ENCODE results near the gene KRTCAP2.
"Not testable (repeated sequence)": the region's sequence is repeated elsewhere in the genome, so short reads cannot be mapped to it uniquely, and the experiment has no call there.

KRTCAP2 gene

DNA sequence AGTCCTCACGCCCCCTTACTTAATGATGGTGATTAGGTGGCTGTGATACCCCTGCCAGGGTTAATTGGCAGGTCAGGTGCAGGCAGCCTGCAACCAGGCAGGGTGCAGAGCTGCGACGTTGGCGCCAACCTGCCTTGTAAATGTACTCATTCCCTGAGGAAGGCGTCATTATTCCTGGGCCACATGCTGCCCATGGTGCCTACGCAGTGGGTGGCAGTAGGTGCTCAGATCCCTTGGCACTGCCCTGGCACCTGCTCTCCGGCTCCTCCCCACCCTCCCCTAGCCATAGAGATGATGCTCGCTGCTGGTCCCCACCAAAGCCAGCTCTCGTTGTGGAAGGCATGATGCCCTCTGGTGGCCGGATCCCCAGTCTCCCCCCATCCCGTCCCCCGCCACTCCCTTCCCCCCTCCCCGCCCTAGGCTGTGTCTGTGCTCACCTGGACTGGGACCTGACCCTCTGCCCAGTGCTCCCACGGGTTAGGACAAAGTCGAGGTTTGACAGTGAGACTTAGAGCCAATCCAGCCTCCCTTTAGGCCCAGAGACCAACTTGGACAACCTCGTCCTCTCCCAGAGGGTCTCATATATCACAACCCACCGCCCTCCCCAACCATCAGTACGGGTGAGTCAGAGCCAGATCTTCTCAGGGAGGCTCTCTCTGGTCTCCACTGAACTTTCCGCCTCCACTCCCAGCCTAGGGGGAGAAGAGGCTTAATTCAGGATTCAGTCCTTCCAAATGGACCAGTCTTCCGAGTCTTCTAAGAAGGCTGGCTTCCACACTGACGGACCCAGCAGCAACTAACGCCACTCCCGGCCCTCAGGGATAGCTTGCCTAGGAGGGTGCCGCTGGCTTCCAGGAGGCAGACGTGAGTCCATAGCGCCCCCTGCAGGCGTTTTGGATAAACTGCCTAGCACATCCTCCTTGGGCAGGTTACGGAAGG is 5.7 kb downstream of the KRTCAP2 start:
- DNase-seq = peak; percentile 84

DNA sequence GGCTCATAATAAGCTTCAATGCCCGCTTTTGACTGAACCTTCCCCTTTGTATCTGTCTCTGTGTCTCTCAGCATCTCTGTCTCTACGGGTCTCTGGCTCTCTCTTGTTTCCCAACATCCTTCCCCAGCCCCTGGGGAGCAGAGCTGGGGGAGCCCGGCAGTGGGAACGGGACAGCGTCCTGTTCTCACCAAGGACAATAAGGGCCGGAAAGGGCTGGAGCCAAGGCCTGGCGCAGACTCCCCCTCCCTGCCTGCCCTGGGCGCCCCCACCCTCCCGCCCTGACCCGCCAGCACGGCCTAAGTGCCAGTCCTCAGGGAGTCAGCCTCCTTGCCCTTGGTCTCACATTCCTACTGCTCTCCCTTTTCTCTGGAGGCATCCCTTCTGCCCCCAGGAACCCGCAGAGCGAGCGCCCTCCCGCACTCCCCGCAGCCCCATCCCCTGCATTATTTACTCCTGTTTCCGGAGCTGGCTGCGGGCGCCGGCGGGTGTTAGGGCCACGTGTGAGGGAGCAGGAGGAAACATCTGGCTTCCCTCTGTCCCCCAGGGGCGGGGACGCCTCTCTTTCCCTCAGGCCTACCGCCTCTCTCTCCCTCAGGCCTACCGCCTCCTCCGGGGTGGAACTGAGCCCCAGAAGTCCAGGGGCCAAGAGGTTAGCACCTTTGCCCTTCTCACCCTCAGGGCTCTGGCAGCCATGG is 6.5 kb downstream of the KRTCAP2 start:
- DNase-seq = no peak

DNA sequence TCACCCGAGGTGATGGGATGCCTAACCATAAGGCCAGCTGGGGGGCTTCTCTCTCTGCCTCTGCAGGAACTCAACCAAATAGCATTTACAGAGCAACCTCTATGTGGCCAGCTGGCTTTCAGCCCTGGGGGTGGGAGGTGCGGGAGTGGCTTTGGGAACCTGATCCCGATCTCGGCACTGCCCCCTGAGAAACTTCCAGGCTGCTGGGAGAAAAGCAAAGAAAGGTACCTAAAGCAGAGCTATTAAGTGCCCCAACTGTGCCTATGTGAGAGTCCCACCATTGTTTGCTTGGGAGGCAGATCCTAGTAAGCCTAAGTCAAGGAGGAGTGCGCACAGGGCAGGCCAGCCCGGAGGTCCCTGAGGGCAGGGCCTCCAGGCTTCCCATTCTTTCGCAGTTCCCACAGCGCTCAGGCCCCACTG is 7.0 kb downstream of the KRTCAP2 start:
- DNase-seq = no peak

DNA sequence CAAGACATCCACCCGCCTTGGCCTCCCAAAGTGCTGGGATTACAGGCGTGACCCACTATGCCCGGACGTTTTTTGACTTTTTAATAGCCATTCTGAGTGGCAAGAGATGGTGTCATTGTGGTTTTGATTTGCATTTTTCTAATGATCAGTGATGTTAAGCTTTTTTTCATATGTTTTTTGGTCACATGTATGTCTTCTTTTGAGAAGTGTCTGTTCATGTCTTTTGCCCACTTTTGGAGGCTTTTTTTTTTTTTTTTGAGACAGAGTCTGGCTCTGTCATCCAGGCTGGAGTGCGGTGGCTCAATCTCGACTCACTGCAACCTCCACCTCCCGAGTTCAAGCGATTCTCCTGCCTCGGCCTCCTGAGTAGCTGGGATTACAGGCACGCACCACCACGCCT is 8.5 kb downstream of the KRTCAP2 start:
- DNase-seq = not testable (repeated sequence)

DNA sequence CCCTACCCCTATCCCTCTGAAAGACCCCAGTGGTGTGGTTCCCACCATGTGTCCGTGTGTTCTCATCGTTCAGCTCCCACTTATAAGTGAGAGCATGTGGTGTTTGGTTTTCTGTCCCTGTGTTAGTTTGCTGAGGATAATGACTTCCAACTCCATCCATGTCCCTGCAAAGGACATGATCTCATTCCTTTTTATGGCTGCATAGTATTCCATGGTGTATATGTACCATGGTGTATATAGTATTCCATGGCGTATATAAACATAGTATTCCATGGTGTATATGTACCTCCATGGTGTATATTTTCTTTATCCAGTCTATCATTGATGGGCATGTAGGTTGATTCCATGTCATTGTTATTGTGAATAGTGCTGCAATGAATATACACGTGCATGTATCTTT is 9.3 kb downstream of the KRTCAP2 start:
- DNase-seq = not testable (repeated sequence)

DNA sequence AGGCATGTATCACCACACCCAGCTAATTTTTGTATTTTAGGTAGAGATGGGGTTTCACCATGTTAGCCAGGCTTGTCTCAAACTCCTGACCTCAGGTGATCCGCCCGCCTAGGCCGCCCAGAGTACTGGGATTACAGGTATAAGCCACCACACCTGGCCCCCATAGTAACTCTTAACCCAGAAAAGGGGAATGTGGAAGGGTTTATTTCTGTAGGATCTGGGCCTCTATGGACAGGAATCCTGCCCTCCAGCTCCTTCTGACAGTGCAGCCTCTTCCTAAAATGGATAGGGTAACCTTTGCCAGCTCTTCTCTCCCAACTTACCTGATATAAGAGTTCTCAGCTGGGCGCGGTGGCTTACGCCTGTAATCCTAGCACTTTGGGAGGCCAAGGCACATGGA is 10.5 kb downstream of the KRTCAP2 start:
- DNase-seq = not testable (repeated sequence)

DNA sequence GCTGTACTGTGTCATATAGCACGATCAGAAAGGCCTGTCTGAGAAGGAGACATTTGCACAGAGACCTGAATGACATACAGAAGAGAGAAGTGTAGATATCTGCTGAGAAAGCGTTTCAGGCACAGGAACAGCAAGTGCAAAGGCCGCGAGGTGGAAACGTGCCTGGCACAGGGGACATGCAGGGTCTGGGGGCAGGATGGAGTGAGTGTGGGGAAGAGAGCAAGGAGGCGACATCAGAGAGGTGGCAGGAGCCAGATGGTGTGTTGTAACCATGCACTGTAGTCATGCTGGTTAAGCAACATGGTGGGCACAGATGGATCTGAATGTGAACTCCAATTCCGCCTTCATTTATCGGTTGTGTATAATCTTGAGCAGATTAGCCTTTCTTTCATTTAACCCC is 13.0 kb downstream of the KRTCAP2 start:
- no peak for DNase-seq

DNA sequence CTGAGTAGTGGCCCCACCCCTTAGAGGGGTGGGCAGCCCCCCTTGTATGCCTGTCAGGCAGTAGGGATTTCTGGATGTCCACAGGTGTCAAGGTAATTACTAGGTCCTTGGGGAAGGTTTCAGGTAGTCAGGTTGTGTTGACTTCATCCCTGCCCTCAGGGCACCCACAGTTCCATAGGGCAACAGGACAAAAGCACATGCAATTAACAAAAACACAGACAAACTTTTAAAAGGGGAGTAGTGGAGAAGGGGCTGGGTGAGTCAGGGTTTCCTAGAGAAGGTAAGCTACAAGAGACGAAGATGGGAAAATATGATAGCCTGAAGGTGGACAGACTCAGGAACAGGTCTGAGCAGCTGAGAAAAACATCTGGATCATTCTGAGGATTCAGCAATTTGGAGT is 14.1 kb downstream of the KRTCAP2 start:
- no peak for DNase-seq

DNA sequence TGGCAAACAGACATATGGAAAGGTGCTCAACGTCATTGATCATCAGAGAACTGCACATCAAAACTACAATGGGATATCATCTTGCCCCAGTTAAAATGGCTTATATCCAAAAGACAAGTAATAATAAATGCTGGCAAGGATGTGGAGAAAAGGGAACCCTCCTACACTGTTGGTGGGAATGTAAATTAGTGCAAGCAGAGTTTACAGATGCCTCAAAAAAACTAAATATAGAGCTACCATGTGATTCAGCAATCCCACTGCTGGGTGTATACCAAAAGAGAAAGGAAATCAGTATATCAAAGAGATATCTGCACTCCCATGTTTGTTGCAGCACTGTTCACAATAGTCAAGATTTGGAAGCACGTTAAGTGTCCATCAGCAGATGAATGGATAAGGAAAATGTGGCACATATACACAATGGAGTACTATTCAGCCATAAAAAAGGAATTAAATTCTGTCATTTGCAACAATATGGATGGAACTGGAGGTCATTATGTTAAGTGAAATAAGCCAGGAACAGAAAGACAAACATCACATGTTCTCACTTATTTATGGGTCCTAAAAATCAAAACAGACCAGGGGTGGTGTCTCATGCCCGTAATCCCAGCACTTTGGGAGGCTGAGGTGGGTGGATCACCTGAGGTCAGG is 17.0 kb downstream of the KRTCAP2 start:
- not testable (repeated sequence) for DNase-seq

DNA sequence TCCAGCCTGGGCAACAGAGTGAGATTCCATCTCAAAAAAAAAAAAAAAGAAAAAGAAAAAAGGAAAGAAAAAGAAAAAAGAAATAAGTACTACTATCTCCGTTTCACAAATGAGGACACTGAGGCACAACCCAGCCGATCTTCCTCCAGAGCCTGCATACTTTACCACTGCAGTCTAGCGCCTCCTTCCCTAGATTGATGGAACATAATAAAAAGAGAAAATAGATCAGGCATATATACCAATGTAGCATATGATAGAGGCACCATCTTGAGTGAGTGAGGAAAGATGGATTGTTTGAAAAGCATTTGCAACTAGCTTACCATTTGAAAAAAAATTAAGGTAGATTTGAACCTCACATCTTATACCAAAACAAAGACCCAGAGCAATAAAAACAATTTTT is 27.6 kb downstream of the KRTCAP2 start:
- no peak for DNase-seq

DNA sequence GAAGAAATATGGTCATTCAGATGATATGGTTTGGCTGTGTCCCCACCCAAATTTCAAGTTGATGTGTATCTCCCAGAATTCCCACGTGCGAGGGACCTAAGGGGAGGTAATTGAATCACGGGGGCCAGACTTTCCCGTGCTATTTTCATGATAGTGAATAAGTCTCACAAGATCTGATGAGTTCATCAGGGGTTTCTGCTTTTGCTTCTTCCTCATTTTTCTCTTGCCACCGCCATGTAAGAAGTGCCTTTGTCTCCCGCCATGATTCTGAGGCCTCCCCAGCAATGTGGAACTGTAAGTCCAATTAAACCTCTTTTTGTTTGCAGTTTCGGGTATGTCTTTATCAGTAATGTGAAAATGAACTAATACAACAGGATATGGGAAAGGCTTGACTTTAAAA is 31.4 kb downstream of the KRTCAP2 start:
- DNase-seq = no peak

DNA sequence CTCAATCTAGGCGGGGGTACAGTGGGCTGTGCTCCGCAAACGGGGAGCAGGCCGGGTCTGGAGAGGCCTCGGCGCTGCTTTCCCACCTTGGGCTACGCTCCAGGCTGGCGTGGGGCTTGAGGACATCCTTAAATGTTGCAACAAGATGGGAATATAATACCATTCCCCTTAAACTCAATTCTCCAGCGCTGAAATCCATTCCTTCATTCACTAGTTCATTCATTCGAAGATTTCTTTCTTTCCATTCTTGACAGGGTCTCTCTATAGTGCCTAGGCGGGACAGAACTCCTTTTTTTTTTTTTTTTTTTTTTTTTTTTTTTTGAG is 32.5 kb downstream of the KRTCAP2 start:
- DNase-seq = no peak

DNA sequence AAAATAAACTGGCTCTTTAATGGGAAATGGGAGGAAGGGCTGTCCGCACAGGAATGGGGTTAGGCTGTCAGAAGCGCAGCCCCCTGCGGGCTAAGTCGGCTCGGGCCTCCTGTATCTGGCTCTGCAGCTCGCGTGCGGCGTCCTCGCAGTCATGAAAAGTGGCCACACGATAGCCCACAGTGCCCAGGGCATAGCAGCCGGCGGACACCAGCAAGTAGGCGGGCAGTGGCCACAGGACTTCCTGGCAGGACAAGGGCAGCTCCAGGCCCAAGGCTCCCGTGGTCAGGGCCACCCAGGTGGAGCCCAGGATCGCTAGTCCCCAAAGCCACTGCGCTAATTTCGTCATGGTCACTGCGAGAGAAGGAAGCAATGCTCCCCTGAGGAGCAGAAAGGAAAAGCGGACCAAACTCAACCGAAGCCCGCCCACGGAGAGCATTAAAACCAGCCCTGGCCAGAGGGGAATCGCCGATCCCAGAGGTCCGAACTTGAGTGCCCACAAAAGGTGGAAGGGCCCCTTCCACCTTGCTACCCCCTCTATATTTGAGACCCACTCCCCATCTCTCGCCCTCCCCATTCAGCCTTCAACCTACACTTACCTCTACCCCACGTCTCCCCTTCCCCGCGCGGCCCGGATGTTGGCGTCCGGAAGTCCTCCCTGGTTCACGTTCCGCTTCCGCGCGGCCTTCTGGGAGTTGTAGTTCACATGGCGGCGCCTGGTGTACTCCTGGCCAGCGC is 33.0 kb downstream of the KRTCAP2 start, which contains the start of gene DPM3:
Gene DPM3 (minus strand): TSS at position 637 of the 735 bp plus-strand sequence. CDS start 291 bp downstream, at position 346.
- peak; percentile 87 for DNase-seq

DNA sequence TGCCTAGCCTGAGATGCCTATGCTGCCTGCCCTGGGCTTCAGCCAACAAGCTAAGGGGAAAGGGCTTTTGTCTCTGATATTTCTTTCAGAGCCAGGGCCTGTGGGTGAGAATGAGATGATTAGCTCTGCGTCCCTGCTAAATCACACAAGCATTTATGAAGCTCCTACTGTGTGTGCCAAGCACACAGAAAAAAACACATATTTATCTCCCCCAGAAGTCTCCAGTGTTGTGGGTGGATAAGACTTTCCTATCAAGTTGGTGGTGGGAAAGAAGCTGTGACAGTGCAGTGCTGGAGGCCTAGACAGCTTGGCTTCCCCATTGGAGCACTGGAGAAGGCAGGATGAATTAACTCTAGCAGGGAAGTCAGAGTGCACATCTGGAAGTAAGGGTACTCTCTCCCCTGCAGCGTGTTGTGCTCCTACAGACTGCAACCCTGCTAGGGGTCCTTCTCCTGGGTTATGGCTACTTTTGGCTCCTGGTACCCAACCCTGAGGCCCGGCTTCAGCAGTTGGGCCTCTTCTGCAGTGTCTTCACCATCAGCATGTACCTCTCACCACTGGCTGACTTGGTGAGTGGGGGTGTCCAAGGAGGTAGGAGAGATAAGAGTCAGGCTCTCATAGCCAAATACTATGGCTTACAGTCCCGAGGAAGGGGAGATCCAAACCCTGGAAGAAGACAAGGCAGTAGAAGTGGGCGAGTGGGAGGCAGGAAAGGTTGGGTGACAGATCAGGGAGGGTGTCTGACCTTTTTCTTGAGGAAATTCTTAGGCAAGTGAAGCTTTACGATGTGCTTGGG is 35.8 kb downstream of the KRTCAP2 start:
- no peak for DNase-seq

DNA sequence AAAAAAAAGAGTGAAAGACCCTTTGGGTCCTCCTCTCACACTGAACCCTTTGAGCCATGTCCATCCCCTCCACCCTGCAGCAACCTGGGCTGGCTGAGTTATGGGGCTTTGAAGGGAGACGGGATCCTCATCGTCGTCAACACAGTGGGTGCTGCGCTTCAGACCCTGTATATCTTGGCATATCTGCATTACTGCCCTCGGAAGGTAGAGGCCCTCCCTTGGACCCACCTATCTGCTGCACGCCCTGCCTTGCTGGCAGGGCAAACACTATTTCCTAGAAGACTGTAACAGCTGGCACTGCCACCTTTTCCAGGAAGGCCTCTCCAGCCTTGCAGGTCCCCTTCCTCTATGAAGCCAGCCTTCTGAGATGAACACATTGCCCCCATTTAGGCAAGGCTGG is 36.4 kb downstream of the KRTCAP2 start:
- peak; percentile 54 for DNase-seq

DNA sequence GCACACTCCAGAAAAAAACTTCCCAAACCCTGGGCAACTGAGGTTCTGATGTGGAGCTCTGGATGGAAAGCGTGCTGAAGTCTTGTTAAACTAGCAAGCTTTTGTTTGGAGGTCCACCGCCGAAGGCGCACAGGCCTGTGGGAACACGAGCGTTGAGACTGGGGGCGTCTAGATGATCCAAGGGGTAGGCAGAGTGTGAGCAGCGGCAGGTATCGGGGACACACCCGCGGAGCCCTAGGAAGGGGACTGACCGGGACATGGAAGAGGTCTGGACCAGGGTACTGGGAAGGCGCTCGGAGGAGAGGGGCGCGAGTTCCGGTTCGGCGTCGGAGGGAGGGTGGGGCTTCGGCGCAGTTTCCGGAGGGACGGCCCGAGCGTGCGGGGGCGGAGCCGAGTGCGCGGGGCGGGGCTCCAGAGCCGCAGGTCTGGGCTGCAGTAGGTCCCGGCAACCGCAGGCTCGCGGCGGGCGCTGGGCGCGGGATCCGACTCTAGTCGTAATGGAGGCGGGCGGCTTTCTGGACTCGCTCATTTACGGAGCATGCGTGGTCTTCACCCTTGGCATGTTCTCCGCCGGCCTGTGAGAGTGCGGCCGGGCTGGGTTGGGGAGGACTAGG is 37.6 kb downstream of the KRTCAP2 start, which contains the start of gene SLC50A1:
Gene SLC50A1 (plus strand): TSS at position 438 of the 614 bp plus-strand sequence. CDS start 60 bp downstream, at position 498.
- DNase-seq = peak; percentile 94

DNA sequence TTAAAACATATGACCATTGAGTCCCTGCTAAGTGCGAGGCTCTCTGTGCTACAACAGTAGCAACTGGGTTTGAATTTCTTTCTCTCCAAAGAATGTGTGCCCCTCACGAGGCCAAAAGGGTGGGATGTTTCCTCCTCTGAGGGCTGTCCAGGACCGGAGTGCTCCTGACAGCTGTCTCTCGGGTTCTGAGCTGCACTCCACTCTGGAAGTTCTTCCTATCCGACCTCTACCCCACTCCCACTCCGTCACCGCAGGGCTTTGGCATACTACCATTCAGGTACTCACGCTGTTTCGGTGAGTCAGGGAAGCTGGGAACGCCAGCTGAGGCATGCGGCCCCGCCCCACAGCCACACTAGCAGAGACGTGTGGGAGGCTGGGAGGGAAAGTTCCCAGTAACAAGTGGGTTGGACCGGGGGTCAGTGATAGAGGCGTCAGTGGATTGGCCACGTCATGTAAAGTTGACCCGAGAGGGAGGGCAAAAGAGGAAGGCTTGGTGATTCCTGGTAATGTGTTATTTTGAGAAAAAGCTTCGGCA is 38.2 kb downstream of the KRTCAP2 start:
- peak; percentile 75 for DNase-seq

DNA sequence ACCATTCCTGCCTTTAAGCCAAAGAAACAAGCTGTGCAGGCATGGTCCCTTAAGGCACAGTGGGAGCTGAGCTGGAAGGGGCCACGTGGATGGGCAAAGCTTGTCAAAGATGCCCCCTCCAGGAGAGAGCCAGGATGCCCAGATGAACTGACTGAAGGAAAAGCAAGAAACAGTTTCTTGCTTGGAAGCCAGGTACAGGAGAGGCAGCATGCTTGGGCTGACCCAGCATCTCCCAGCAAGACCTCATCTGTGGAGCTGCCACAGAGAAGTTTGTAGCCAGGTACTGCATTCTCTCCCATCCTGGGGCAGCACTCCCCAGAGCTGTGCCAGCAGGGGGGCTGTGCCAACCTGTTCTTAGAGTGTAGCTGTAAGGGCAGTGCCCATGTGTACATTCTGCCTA is 38.8 kb downstream of the KRTCAP2 start:
- no peak for DNase-seq

DNA sequence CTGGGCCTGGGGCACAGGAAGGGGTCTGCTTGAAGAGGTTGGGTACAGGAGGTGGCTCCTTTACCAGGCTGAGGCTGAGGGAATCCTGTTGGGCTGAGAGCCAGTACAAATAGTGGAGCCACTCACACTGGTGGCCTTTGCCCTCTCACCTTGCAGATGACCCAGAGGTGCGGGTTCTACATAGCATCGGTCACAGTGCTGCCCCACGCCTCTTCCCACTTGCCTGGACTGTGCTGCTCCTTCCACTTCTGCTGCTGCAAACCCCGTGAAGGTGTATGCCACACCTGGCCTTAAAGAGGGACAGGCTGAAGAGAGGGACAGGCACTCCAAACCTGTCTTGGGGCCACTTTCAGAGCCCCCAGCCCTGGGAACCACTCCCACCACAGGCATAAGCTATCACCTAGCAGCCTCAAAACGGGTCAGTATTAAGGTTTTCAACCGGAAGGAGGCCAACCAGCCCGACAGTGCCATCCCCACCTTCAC is 39.3 kb downstream of the KRTCAP2 start:
- DNase-seq = no peak

DNA sequence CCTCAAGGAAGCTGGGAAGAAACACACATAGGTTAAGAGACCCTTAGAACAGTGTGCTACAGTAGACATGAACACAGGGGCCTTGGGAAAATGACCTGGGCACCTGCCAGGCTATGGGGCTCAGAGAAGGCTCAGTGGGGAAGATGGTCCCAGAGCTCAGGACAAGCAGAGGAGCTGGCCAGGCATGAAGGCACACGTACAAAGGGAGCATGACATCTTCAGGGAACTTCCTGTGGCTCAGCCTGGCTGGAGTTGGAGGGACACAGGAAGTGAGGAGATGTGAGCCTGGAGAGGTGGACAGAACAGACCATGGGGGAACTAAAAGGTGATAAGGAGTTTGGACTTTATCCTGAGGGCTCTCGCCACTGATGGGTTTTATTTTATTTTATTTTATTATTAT is 41.2 kb downstream of the KRTCAP2 start:
- no peak for DNase-seq

DNA sequence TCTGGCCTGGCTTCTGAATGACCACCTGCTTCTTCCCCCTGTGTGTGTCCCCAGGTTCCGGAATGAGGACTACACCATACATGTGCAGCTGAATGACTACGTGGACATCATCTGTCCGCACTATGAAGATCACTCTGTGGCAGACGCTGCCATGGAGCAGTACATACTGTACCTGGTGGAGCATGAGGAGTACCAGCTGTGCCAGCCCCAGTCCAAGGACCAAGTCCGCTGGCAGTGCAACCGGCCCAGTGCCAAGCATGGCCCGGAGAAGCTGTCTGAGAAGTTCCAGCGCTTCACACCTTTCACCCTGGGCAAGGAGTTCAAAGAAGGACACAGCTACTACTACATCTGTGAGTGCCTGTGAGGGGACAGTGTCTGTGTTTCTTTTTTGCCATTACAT is 41.8 kb downstream of the KRTCAP2 start:
- no peak for DNase-seq

Measured in CD4-positive, alpha-beta T cell treated with Interleukin-15 for 1 hour (primary cell).